Stimulated activated CD4-positive, alpha-beta T cell treated with anti-CD3 and anti-CD28 coated beads, Interleukin-2, amount 100 ng/mL, for 24 hours (primary cell): ENCODE results near the gene RXRG.
A peak's percentile ranks its signal among the peaks of the same experiment; 100 is the strongest.
"Not testable (repeated sequence)": the region's sequence is repeated elsewhere in the genome, so short reads cannot be mapped to it uniquely, and the experiment has no call there.

Source experiments
- DNase-seq, 2 donors: peaks; one replicate each; pipeline ENCODE4 v3.0.0-alpha.2; 2020

RXRG gene

GRCh38 chr1:165444897-165445370 is at the start of gene RXRG:
TSS of gene RXRG (minus strand) at chr1:165445126. CDS start at chr1:165444893, 233 bp downstream.
- peak in 1 of 2 donors; percentile 51 for DNase-seq

- DNase-seq = no peak
These were observed 48.0 kb upstream of the RXRG start for GRCh38 chr1:165492845-165493373.

- DNase-seq = no peak
These were observed 45.2 kb upstream of the RXRG start for GRCh38 chr1:165490175-165490574.

- DNase-seq = no peak
These were observed 43.0 kb upstream of the RXRG start for GRCh38 chr1:165487921-165488320.

- no peak for DNase-seq
These were observed 41.7 kb upstream of the RXRG start for GRCh38 chr1:165486663-165487062.

GRCh38 chr1:165485716-165486115 is 40.8 kb upstream of the RXRG start:
- no peak for DNase-seq

- DNase-seq = no peak
These were observed 39.6 kb upstream of the RXRG start for GRCh38 chr1:165484532-165484931.

- no peak for DNase-seq
These were observed 38.5 kb upstream of the RXRG start for GRCh38 chr1:165483412-165483811.

GRCh38 chr1:165481820-165482532 is 37.0 kb upstream of the RXRG start:
- DNase-seq = peak; percentile 21 to 26

GRCh38 chr1:165476776-165477175 is 31.9 kb upstream of the RXRG start:
- no peak for DNase-seq

- no peak for DNase-seq
These were observed 29.3 kb upstream of the RXRG start for GRCh38 chr1:165474196-165474595.

GRCh38 chr1:165473081-165473480 is 28.2 kb upstream of the RXRG start:
- no peak for DNase-seq

GRCh38 chr1:165468726-165469249 is 23.9 kb upstream of the RXRG start:
- DNase-seq = no peak

GRCh38 chr1:165468253-165468652 is 23.3 kb upstream of the RXRG start:
- no peak for DNase-seq

- no peak for DNase-seq
These were observed 22.8 kb upstream of the RXRG start for GRCh38 chr1:165467706-165468105.

- DNase-seq = no peak
These were observed 19.1 kb upstream of the RXRG start for GRCh38 chr1:165463978-165464377.

GRCh38 chr1:165459683-165460082 is 14.8 kb upstream of the RXRG start:
- not testable (repeated sequence) for DNase-seq

- DNase-seq = no peak
These were observed 11.9 kb upstream of the RXRG start for GRCh38 chr1:165456861-165457260.

- no peak for DNase-seq
These were observed 11.2 kb upstream of the RXRG start for GRCh38 chr1:165456114-165456513.

GRCh38 chr1:165455111-165455510 is 10.2 kb upstream of the RXRG start:
- DNase-seq = no peak

- DNase-seq = no peak
These were observed 9.2 kb upstream of the RXRG start for GRCh38 chr1:165454091-165454610.

- DNase-seq = no peak
These were observed 7.6 kb upstream of the RXRG start for GRCh38 chr1:165452336-165453130.

GRCh38 chr1:165451691-165452090 is 6.8 kb upstream of the RXRG start:
- no peak for DNase-seq
